HG03108 (cell line): ENCODE measurements around the gene NDE1.

Experiments used
- ATAC-seq: cut with Tn5 transposase; IDR thresholded peaks from one replicate; pipeline ENCODE4 v1.9.1; 2021; ENCODE audit warnings: moderate library complexity; ENCODE audit not compliant: unreplicated experiment

NDE1 gene

GRCh38 chr16:15732416-15732815 lies 82.4 kb downstream of the NDE1 start:
- ATAC-seq = no peak

- ATAC-seq = no peak
Observed at GRCh38 chr16:15735610-15736009, 85.6 kb downstream of the NDE1 start.

- no peak for ATAC-seq
Observed at GRCh38 chr16:15736529-15736928, 86.5 kb downstream of the NDE1 start.

- ATAC-seq = no peak
Observed at GRCh38 chr16:15737140-15737644, 87.1 kb downstream of the NDE1 start.

- ATAC-seq = no peak
Observed at GRCh38 chr16:15739464-15739863, 89.4 kb downstream of the NDE1 start.

GRCh38 chr16:15739950-15740349 lies 89.9 kb downstream of the NDE1 start:
- ATAC-seq = no peak

- ATAC-seq = no peak
Observed at GRCh38 chr16:15741207-15741871, 91.3 kb downstream of the NDE1 start.

- no peak for ATAC-seq
Observed at GRCh38 chr16:15742716-15743115, 92.7 kb downstream of the NDE1 start.

GRCh38 chr16:15743657-15744056 lies 93.6 kb downstream of the NDE1 start:
- ATAC-seq = no peak

GRCh38 chr16:15746332-15746731 lies 96.3 kb downstream of the NDE1 start:
- no peak for ATAC-seq

- no peak for ATAC-seq
Observed at GRCh38 chr16:15747937-15748336, 97.9 kb downstream of the NDE1 start.

- ATAC-seq = no peak
Observed at GRCh38 chr16:15748654-15749053, 98.6 kb downstream of the NDE1 start.

GRCh38 chr16:15749371-15749770 lies 99.3 kb downstream of the NDE1 start:
- no peak for ATAC-seq

- no peak for ATAC-seq
Observed at GRCh38 chr16:15749985-15750384, 99.9 kb downstream of the NDE1 start.

GRCh38 chr16:15751940-15752339 lies 101.9 kb downstream of the NDE1 start:
- ATAC-seq = no peak

- ATAC-seq = no peak
Observed at GRCh38 chr16:15752717-15753488, 102.9 kb downstream of the NDE1 start.

GRCh38 chr16:15754821-15755534 lies 104.9 kb downstream of the NDE1 start:
- ATAC-seq = no peak

GRCh38 chr16:15757077-15757386 lies 107.0 kb downstream of the NDE1 start:
- ATAC-seq = no peak

GRCh38 chr16:15757630-15758251 lies 107.7 kb downstream of the NDE1 start:
- no peak for ATAC-seq

- ATAC-seq = no peak
Observed at GRCh38 chr16:15759070-15759469, 109.0 kb downstream of the NDE1 start.

GRCh38 chr16:15760129-15760528 lies 110.1 kb downstream of the NDE1 start:
- no peak for ATAC-seq
